GM21360 (cell line): ENCODE results near the gene AXDND1.

ENCODE experiments used
- ATAC-seq: cut with Tn5 transposase; IDR thresholded peaks from one replicate; pipeline ENCODE4 v1.9.1; 2021; ENCODE audit warnings: mild to moderate bottlenecking, moderate library complexity; ENCODE audit not compliant: unreplicated experiment

AXDND1 gene

DNA sequence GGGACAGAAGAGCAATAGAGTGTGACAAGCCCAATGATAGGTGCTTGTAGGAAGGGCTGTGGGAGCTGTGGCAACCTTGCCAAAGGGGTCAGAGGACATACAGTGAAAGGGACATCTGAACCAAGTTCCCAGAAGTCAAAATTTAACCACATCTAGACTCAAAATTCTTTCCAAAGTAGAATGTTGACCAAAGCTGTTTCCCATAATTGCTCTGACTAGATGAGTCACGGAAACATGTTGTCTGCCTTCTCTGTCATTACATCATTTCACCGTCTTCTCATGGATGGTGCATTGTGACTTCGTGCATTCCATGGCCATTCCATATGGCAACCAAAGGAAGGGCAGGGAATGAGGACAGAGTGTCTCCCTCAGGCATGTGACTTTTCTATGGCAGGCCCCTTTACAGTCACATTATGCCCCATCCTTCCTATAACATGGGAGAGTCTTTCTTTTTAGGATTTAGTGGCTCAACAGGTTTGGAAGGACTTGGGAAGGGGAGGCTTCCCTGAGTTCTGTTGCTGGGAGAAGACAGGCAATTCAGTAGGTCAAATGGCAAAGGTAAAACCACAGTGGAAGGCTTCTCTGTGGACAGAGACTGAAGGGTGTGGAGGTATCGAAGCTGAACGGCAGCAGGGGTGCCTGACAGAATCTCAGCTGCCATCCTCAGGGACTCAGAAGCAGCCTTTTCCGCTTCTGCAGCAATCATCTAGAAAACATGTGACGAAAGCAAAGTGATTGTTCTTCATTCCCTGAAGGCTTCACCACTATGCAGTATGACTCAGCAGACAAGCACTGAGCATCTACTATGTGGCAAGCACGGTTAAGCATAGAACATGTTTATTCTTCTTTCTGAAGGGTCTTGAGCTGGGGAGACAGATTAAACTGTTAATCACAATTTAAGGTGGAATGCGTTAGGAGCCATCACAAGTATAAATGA, 185.2 kb downstream of the AXDND1 start:
- no peak for ATAC-seq

DNA sequence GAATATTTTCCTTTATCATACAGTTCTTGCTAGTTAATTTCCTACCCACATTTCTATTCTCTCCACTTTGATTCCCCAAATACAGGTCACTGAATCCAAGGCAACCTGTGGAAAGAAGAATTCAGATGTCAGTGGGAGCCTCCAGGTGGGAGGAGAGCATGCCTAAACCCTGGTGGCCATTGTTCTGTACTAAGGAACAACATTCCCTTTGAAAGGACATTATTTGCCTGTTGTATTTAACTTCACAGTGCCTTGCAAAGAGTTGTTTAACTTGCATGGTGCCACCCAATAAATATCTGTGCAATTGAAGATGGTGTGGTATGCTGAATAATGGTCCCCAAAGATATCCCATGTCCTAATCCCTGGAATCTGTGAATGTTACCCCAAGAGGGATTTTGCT, 188.7 kb downstream of the AXDND1 start:
- no peak for ATAC-seq

DNA sequence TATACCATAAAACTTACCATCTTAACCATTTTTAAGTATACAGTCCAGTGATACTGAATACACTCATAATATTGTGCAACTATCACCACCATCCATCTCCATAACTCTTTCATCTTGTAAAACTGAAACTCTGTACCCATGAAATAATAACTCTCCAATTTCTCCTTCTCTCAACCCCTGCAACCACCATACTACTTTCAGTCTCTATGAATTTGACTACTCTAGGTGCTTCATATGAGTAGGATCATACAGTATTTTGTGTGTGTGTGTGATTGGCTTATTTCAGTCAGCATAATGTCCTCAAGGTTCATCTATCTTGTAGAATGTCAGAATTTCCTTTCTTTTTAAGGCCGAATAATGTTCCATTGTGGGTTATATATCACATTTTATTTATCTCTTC, 192.3 kb downstream of the AXDND1 start:
- ATAC-seq, result no peak

DNA sequence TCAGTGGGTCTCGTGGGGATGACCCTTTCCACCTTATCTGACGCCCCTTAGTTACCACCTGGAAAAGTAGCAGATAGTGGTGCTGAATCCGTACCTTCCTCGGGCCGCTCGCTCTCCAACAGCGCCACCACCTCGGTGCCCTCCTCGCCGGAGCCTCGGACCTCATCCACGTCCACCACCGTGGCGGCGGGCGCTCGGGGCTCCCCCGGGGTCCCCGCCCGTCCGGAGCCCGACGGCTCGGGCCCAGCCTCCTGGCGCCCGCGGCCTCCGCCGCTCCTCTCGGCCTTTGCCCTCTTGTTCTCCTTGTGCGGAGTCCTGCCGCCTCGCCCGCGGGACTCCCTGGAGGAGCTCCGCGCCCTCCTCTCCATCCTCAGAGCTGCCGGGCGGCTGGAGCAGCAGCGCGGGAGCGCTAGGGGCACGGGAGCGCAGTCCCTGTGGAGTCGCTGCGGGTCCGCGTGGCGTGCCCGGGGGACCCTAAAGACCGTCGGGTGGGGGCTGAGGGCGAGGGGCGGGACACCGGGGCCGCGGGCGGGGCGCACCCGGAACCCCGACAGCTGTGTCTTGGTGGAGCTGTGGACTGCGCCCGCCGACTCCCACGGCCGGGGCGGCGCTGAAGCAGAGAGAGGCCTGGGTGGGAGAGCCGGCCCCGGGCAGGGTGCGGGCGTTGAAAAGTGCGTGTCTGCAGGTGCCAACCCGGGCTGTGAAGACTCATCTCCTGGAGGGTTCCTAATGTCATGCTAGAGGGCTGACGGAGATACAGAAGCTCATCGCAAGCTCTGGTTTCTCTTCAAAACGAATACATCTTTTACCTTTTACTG, 209.9 kb downstream of the AXDND1 start, which contains the start of gene NPHS2:
TSS of gene NPHS2 (minus strand) at position 452 of the 818 bp plus-strand sequence. CDS start at position 368, 84 bp downstream.
- ATAC-seq, result no peak

DNA sequence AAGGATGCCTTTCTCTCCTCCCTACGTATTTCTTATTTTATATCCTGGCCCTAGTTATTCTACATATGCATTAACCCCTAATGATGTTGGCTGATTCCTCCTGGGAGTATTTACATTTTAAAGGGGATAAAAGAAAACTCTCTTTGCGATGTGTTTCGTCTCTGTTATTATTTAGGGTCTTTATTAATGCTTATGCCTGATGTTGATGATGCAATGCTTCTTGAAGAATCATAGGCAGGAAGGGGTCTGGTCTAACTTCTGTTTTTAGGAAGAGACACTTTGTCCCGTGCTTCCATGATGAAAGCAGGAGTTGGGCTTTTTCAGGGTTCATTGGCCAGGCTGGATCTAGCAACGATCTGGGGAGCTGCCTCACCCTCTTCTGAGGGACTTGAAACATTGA, 210.7 kb downstream of the AXDND1 start:
- no peak for ATAC-seq

DNA sequence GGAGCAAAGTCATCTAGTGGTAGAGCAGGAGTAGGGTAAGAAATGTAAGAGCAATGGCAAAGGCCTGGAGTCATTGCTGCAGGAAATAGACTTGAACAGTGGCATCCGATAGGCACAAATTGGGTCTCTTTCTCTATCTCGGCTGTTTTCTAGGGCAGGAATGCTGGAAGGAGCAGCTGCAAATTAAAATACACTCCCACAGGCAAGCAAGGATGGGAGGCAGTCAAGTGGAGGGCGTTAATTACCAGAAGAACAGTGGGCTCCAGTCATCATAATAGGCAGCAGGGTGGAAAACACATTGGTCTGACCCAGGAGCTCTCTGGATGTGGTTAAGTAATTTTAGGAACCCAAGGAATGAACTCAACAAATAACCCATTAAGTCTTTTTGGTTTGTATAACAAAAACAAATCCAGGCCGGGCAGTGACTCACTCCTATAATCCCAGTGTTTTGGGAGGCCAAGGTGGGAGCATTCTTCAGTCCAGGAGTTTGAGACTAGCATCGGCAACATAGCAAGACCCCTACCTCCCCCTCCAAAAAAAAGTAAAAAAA, 218.1 kb downstream of the AXDND1 start:
- no peak for ATAC-seq

DNA sequence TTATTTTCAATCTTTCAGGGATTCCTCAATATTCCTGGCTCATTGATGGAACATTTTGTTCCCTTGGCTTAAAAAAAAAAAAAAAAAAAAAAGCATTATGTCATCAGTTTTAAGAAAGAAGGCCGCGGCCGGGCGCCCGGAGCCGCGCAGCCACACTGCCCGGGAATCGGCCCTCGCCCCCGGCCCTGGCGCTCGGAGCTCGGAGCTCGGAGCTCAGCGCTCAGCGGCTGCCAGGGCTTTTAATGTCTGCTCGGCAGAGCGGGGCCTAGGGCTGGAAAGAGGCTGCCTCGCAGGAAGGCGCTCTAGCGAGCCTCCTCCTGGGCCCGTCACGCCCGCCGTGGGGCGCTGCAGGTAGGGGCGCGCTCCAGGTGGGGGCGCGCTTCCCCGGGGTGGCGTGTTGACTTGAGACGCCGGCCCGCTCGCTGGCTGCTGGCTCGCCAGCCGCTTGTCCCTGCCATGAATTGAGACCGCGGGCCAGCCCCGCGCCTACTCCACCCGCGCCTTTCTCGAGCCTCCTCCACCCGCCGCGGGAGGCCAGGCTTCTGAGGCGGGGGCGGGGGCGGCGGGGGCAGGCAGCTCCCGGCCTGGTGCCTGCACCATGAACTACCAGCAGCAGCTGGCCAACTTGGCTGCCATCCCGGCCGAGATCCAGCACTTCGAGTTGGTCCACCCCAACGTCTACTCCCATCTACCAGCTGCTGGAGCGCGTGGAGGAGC, 220.5 kb downstream of the AXDND1 start:
- no peak for ATAC-seq

DNA sequence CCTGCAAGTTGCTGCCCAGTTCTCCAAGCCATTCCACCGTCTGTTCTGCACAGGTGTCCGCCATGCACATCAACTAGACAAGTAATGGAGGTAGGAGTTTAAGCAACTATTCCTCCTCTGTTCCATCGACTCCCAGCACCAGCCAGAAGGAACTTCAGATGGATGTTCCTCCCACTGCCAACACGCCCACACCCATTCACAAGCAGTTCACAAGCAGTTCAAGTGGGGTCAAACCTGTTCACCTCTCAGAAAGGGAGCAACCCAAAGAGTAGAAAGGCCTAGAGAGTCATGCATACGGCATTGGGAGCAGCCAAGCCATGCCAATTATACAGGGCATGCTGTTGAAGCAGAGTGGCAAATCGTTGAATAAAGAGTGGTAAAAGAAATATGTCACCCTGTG, 221.6 kb downstream of the AXDND1 start:
- no peak for ATAC-seq

DNA sequence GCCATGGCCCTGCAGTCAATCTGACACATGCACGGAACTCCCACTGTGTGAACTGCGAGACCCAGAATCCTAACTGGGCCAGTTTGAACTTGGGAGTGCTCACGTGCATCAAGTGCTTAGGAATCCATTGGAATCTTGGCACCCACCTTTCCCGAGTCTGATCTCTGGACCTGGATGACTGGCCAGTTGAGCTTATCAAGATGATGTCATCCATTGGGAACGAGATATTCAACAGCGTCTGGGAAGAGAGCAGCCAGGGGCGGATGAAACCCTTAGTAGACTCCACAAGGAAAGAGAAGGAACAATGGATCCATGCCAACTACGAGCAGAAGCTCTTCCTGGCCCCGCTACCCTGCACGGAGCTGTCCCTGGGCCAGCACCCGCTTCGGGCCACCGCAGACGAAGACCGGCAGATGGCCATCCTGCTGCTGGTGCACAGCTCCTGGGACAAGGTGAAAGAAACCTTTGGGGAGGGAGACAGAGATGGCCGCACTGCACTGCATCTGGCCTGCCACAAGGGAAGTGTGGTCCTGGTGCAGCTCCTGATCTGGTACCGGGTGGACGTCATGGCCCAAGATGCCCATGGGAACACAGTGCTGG, 222.8 kb downstream of the AXDND1 start:
- ATAC-seq, result no peak

DNA sequence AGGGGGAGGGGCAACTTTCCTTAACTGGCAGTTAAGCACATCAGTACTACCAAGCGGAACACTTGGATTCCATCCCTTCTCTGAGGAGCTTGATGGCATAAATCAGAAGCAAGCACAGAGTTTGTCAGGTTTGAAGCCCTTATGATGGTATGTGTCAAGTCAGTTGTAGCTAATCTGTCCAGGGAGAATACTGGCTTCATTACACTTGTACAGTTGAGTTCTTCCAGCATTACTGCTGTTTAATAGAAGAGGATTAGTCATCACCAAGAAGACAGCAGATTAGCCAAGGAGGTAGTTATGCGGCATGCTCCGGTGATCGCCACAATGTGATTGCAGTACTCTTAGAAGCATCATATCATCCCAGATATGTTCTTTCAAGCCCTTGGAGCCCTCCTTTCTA, 223.7 kb downstream of the AXDND1 start:
- ATAC-seq, result no peak

DNA sequence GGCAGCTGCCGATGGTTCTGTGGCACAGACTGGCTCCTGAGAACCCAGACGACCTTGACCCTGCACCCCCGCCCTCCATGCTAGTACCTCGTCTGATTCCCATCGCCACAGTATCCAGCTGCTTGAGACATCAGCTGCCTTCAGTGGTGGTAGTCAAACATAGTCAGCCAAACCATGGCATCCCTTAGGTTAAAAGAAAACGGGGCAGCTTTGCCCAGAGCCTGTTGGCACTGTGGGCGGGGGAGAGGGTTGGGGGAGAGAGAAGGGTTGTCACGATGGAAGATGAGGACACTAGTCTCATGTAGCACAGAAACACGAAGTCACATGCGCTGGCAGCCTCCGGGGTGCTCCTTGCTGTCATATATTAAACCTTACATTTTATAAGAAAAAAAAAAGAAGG, 224.9 kb downstream of the AXDND1 start:
- ATAC-seq, result no peak

DNA sequence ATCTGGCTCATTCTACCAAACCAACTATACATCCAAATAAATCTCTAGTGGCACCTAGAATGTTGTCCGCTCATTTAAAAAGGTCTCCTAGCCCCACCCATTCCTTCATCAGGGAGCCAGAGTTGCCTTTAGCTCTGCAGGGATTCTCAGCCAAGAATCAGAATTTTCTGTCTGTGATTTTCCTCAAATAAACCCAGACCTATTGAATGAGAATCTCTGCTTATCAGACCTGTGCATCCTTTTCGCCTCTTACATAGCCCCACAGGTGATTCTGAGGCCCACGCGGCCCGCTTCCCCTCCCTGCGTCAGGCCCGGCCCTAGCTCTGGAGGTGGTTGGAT, 225.5 kb downstream of the AXDND1 start:
- ATAC-seq, result no peak

DNA sequence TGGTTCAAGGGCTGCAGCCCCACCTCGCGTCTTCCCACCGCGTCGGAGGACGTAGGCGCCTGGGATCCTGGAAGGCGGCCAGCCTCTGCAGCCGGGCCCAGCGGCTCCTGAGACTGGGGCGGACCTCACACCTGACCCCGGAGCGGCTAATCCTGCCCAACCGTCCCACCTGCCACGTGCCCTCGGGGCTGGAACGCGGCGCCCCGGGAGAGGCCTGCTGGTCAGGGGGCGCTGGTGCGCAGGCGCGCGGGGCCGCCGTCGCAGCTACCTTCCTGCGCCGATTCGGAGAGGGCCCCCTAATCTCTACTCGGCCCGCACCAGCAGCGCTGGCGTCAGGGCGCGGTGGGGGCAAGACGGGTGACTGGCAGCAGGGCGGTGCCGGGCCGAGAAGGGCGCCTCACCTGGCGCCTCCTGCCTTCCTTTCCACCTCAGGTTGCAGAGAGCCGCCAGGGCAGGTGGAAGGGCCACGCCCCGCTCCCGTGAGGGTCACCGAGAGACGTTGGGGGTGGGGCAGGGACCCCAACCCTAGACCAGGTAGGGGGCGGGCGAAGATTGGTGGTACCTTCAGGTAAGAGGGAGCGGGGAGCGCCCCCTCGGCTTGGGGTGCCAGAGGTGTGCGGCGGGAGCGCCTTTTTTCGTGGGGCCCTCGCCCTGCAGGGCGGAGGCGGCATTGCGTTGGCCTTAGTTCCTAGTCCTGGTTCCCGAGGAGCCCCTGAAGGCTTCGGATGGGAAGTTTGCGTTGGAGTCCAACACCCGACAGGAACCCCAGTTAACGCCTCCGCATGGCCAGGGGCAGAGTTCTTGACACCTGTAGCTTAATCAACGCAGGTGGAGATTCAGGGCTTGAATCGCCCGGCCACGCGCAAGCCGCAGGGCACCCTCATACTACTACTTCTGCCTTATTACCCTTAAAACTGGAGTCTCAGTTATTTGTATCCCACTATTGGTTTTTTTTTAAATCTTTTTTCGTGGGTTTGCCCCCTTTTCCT, 226.1 kb downstream of the AXDND1 start, which contains the start of gene TDRD5:
TSS of gene TDRD5 (plus strand) at position 241 of the 989 bp plus-strand sequence. CDS start 784 bp downstream, outside the sequence.
- ATAC-seq, result no peak

DNA sequence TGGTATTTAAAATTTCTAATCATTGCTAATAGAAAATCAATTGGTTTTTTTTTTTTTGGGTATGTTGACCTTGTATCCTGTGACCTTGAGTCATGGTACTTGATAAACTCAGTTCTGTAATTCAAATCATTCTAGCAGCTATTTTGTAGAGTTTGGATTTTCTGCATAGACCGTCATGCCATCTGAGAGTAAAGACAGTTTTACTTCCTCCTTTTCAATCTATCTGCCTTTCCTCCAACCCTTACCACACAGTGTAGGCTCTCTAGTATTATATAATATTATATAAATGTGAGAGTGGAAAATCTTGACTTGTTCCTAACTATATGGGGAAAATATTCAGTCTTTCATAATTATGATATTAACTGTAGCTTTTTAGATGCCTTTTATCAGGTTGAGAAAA, 232.9 kb downstream of the AXDND1 start:
- ATAC-seq, result no peak

DNA sequence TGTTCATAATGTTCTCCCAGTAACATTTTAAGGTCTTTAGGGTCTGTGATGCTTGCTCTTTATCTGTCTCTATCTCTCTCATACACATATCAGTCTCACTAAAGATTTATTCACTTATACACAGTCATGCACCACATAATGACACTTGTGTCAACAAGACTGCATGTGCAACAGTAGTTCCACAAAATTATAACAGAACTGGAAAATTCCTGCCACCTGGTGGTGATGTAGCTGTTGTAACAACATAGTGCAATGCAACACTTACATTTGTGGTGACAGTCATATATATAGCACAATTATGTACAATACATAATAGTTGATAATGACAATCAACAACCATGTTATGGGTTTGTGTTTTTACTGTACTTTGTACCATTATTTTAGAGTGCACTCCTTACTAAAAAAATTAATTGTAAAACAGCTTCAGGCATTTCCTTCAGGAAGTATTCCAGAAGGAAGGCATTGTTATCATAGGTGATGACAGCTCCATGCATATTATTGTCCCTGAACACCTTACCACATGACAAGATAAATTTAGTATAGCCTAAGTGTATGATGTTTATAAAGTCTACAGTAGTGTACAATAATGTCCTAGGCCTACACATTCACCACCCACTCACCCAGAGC, 234.0 kb downstream of the AXDND1 start:
- no peak for ATAC-seq

DNA sequence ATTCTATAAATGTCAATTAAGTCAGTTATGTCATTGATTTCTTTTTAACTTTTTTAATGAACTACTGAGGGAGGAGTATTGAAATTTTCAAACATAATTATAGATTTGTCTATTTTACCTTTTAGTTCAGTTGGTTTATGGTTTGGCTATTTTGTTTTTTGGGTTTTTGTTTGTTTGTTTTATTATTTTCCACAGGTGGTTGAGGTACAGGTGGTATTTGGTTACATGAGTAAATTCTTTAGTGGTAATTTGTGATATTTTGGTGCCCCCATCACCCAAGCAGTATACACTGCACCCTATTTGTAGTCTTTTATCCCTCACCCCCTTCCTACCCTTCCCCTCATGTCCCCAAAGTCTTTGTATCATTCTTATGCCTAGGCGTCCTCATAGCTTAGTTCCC, 235.3 kb downstream of the AXDND1 start:
- no peak for ATAC-seq
